Liver (tissue), 9 donors: ENCODE measurements around the gene VPS29. TPM values are rescaled to one million over a fixed set of nuclear protein-coding genes. Genes with fewer than 3 reads are reported as not detected.

Source experiments
- DNase-seq: peaks from one replicate; pipeline ENCODE4 v3.0.0-alpha.2; 2017; ENCODE audit warnings: low spot score
- H3K27ac ChIP-seq, 2 donors: one replicate each; pipeline ENCODE4 v1.7.0; 2013; ENCODE audit warnings: inconsistent platforms in 2 of 2, low read length in 2 of 2, control low read depth in 1 of 2, low read depth in 1 of 2, mild to moderate bottlenecking in 1 of 2
- H3K27me3 ChIP-seq, 4 donors: one replicate each; pipeline versions ENCODE4 v1.6.1 to v1.7.0; 2013; ENCODE audit warnings: low read length in 3 of 4, inconsistent platforms in 1 of 4, mild to moderate bottlenecking in 1 of 4, moderate library complexity in 1 of 4; ENCODE audit not compliant: control insufficient read depth in 4 of 4, insufficient read depth in 4 of 4
- H3K36me3 ChIP-seq, 4 donors: one replicate each; pipeline versions ENCODE4 v1.6.1 to v1.7.0; 2013; ENCODE audit warnings: low read length in 3 of 4, mild to moderate bottlenecking in 3 of 4, low read depth in 1 of 4, moderate library complexity in 1 of 4; ENCODE audit not compliant: control insufficient read depth in 4 of 4, insufficient read depth in 3 of 4
- H3K4me1 ChIP-seq, 4 donors: one replicate each; pipeline versions ENCODE4 v1.6.1 to v1.7.0; 2013; ENCODE audit warnings: low read length in 3 of 4, mild to moderate bottlenecking in 3 of 4, moderate library complexity in 1 of 4; ENCODE audit not compliant: control insufficient read depth in 4 of 4, insufficient read depth in 4 of 4
- H3K4me3 ChIP-seq, 3 donors: one replicate each; pipeline versions ENCODE4 v1.6.1 to v1.7.0; 2013; ENCODE audit warnings: low read length in 3 of 3, control low read depth in 1 of 3, low read depth in 1 of 3, mild to moderate bottlenecking in 1 of 3
- H3K9ac ChIP-seq, 2 donors: one replicate each; pipeline ENCODE4 v1.7.0; 2013; ENCODE audit warnings: low read length in 2 of 2, mild to moderate bottlenecking in 2 of 2, moderate library complexity in 2 of 2, control low read depth in 1 of 2, low read depth in 1 of 2
- H3K9me3 ChIP-seq, 4 donors: one replicate each; pipeline versions ENCODE4 v1.6.1 to v1.7.0; 2013; ENCODE audit warnings: low read length in 3 of 4; ENCODE audit not compliant: control insufficient read depth in 4 of 4
- EGR1 ChIP-seq, 2 donors: IDR thresholded peaks; 2 replicates each; pipeline ENCODE4 v1.6.1; 2016 to 2018; ENCODE audit warnings: antibody characterized with exemption in 2 of 2, low read depth in 2 of 2
- FOXA1 ChIP-seq: IDR thresholded peaks from 2 replicates; pipeline ENCODE4 v1.6.1; 2016; ENCODE audit warnings: antibody characterized with exemption
- GABPA ChIP-seq, 2 donors: IDR thresholded peaks in 1 of 2; conservative IDR thresholded peaks in 1 of 2; 2 replicates each; pipeline ENCODE4 v1.6.1; 2016; ENCODE audit warnings: antibody characterized with exemption in 2 of 2, mild to moderate bottlenecking in 1 of 2, moderate library complexity in 1 of 2
- HNF4A ChIP-seq, 2 donors: conservative IDR thresholded peaks; 2 replicates each; pipeline ENCODE4 v1.6.1; 2016; ENCODE audit warnings: antibody characterized with exemption in 2 of 2, mild to moderate bottlenecking in 2 of 2
- HNF4G ChIP-seq: IDR thresholded peaks from 2 replicates; pipeline ENCODE4 v1.6.1; 2016; ENCODE audit warnings: antibody characterized with exemption
- JUND ChIP-seq, 2 donors: IDR thresholded peaks; 2 replicates each; pipeline ENCODE4 v1.6.1; 2016; ENCODE audit warnings: antibody characterized with exemption in 2 of 2
- NR2F2 ChIP-seq: IDR thresholded peaks from 2 replicates; pipeline ENCODE4 v1.6.1; 2016; ENCODE audit warnings: antibody characterized with exemption
- RAD21 ChIP-seq, 2 donors: IDR thresholded peaks; 2 replicates each; pipeline ENCODE4 v1.6.1; 2016; ENCODE audit warnings: antibody characterized with exemption in 2 of 2, mild to moderate bottlenecking in 2 of 2
- RXRA ChIP-seq, 2 donors: IDR thresholded peaks; 2 replicates each; pipeline ENCODE4 v1.6.1; 2017 to 2018; ENCODE audit warnings: antibody characterized with exemption in 2 of 2, mild to moderate bottlenecking in 1 of 2
- SP1 ChIP-seq: IDR thresholded peaks from 2 replicates; pipeline ENCODE4 v1.6.1; 2018; ENCODE audit warnings: antibody characterized with exemption, mild to moderate bottlenecking
- TAF1 ChIP-seq: conservative IDR thresholded peaks from 2 replicates; pipeline ENCODE4 v1.6.1; 2016; ENCODE audit warnings: antibody characterized with exemption, mild to moderate bottlenecking
- YY1 ChIP-seq: IDR thresholded peaks from 2 replicates; pipeline ENCODE4 v1.6.1; 2016; ENCODE audit warnings: antibody characterized with exemption, mild to moderate bottlenecking
- WGBS: extraction: QIAGEN DNeasy Blood & Tissue Kit; methylation state at CpG from one replicate; pipeline ENCODE4 v1.1.7; 2013; 5-methylcytosine and 5-hydroxymethylcytosine counted together
- polyA plus RNA-seq, 2 donors: library from polyadenylated mRNA; stranded (reverse) in 1 of 2; unstranded in 1 of 2; fragments of 200-250 nt in 1 of 2; fragments of >200 nt in 1 of 2; fragmentation: Nextera tagmentation in 1 of 2; extraction: Ambion mirVana in 1 of 2; gene quantifications; one replicate each; pipeline versions ENCODE4 v1.2.1 to v1.2.3, GENCODE V29; 2013 to 2015
- total RNA-seq, 2 donors: library from RNA; depleted of rRNA; stranded (reverse); fragments of >200 nt; gene quantifications; one replicate each; pipeline ENCODE4 v1.2.3, GENCODE V29; 2014
- TF ChIP-seq, protein P1 (sequence below): IDR thresholded peaks from 2 replicates; pipeline ENCODE4 v1.6.1; 2016; ENCODE audit warnings: antibody characterized with exemption
- TF ChIP-seq, protein P2 (sequence below): fragments of 150-350 bp; IDR thresholded peaks from 2 replicates; pipeline ENCODE4 v1.5.1; 2017; ENCODE audit warnings: improper control_type of control experiment, low read depth, low read length; ENCODE audit not compliant: missing input control
- TF ChIP-seq, protein P3 (sequence below): IDR thresholded peaks from 2 replicates; pipeline ENCODE4 v1.6.1; 2016; ENCODE audit warnings: antibody characterized with exemption
- TF ChIP-seq, protein P4 (sequence below): IDR thresholded peaks from 2 replicates; pipeline ENCODE4 v1.6.1; 2016; ENCODE audit warnings: antibody characterized with exemption, mild to moderate bottlenecking
- TF ChIP-seq, protein P5 (sequence below): IDR thresholded peaks from 2 replicates; pipeline ENCODE4 v1.6.1; 2016; ENCODE audit warnings: antibody characterized with exemption
- donor health status: healthy.
- donor health status: healthy.
- donor health status: healthy.
- donor health status: healthy.
- donor health status: healthy.

The VPS29 gene
- total and polyA plus RNA-seq, 4 donors, result 48.0 to 170 (median 67.8) TPM

DNA sequence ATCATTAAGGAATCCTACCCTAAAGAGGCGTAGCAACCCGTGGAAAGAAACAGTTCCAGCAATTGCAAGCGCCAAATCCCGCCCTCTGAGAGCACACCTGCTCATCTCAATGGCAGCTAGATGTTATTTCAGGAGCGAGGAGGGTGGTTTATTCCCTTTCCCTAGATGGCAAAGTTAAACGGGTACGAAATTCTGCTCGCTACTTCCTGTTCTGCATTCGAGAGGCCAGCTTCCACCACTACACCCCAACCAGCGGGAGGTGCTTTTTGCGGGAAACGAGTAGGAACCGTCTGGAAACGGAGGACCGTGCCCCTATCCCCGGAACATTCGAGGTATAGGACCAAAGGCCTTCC, 536 bp downstream of the VPS29 start:
- Histone ChIP-seq H3K9ac (peak overlapping the region; percentile 9 to 89), H3K27me3 (no peaks in the 10 kb centered on the region), H3K4me1 (peaks cover 6 to 31% (median 25%) of the 10 kb centered on the region in 4 donors), H3K36me3 (no peaks in the 10 kb centered on the region), H3K27ac (peak overlapping the region; percentile 79 to 83), H3K9me3 (no peaks in the 10 kb centered on the region), H3K4me3 (peak overlapping the region; percentile 74 to 100 (median 81))
- under 1% methylated on average over 17 of the region's 17 CpGs for WGBS
- no peak for DNase-seq
- TF ChIP-seq EGR1 (IDR thresholded peaks at IDR 0.05; ENCODE audit: low read depth in 2 of 2) (peak in 1 of 2 donors; percentile 2), SP1 (no peak)
- TF ChIP-seq, protein P1, sequence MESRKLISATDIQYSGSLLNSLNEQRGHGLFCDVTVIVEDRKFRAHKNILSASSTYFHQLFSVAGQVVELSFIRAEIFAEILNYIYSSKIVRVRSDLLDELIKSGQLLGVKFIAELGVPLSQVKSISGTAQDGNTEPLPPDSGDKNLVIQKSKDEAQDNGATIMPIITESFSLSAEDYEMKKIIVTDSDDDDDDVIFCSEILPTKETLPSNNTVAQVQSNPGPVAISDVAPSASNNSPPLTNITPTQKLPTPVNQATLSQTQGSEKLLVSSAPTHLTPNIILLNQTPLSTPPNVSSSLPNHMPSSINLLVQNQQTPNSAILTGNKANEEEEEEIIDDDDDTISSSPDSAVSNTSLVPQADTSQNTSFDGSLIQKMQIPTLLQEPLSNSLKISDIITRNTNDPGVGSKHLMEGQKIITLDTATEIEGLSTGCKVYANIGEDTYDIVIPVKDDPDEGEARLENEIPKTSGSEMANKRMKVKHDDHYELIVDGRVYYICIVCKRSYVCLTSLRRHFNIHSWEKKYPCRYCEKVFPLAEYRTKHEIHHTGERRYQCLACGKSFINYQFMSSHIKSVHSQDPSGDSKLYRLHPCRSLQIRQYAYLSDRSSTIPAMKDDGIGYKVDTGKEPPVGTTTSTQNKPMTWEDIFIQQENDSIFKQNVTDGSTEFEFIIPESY, result no peak
- TF ChIP-seq, protein P2, sequence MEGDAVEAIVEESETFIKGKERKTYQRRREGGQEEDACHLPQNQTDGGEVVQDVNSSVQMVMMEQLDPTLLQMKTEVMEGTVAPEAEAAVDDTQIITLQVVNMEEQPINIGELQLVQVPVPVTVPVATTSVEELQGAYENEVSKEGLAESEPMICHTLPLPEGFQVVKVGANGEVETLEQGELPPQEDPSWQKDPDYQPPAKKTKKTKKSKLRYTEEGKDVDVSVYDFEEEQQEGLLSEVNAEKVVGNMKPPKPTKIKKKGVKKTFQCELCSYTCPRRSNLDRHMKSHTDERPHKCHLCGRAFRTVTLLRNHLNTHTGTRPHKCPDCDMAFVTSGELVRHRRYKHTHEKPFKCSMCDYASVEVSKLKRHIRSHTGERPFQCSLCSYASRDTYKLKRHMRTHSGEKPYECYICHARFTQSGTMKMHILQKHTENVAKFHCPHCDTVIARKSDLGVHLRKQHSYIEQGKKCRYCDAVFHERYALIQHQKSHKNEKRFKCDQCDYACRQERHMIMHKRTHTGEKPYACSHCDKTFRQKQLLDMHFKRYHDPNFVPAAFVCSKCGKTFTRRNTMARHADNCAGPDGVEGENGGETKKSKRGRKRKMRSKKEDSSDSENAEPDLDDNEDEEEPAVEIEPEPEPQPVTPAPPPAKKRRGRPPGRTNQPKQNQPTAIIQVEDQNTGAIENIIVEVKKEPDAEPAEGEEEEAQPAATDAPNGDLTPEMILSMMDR, result no peak
- TF ChIP-seq, protein P3, sequence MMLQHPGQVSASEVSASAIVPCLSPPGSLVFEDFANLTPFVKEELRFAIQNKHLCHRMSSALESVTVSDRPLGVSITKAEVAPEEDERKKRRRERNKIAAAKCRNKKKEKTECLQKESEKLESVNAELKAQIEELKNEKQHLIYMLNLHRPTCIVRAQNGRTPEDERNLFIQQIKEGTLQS, result no peak

DNA sequence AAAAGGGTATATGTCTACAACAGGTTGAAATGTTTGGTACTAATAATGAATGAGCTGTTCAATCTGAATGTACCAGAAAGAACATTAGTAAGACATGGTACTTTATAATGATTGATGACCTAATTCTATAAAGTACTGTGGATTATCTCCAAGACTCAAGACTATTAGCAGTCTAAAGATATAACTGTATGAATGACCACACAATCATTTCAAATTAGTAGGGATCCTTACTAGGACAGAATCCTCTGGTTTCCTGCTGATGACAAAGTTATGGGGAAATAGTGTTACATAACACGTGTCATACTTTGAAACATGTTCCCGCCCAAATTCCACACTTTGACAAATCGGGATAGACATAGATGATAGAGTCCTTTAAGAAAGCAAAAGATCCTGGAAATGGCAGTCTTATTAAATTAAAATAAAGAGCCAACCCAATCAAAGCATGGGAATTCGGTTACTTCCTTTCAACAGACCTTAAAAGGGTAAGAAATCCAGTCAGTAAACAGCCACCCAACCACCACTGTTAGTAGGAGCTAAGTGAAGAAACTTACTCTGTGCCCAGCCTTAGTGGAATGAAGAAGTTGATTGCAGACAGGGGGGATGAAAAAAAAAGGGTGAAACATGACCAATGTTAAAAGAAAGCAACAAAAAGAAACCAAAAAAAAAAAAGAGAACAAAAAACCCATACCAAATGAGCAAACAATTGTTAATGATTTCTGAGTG, 2.8 kb downstream of the VPS29 start:
- Histone ChIP-seq H3K9me3 (no peaks in the 10 kb centered on the region), H3K4me1 (peaks cover 6 to 31% (median 25%) of the 10 kb centered on the region in 4 donors), H3K9ac (no peak overlapping the region), H3K27ac (no peak overlapping the region), H3K36me3 (peaks cover 0 to 14% (median 8%) of the 10 kb centered on the region in 4 donors), H3K4me3 (no peak overlapping the region), H3K27me3 (no peaks in the 10 kb centered on the region)
- TF ChIP-seq RAD21 (IDR thresholded peaks at IDR 0.05) (no peak), TAF1 (no peak), NR2F2 (no peak), YY1 (no peak), GABPA (IDR thresholded peaks at IDR 0.05 in 1 of 2, conservative IDR thresholded peaks at IDR 0.05 in 1 of 2) (no peak), HNF4G (no peak), JUND (IDR thresholded peaks at IDR 0.05) (no peak), FOXA1 (no peak), RXRA (IDR thresholded peaks at IDR 0.05) (no peak), EGR1 (IDR thresholded peaks at IDR 0.05; ENCODE audit: low read depth in 2 of 2) (no peak), HNF4A (conservative IDR thresholded peaks at IDR 0.05) (no peak), SP1 (no peak)
- TF ChIP-seq, protein P4, sequence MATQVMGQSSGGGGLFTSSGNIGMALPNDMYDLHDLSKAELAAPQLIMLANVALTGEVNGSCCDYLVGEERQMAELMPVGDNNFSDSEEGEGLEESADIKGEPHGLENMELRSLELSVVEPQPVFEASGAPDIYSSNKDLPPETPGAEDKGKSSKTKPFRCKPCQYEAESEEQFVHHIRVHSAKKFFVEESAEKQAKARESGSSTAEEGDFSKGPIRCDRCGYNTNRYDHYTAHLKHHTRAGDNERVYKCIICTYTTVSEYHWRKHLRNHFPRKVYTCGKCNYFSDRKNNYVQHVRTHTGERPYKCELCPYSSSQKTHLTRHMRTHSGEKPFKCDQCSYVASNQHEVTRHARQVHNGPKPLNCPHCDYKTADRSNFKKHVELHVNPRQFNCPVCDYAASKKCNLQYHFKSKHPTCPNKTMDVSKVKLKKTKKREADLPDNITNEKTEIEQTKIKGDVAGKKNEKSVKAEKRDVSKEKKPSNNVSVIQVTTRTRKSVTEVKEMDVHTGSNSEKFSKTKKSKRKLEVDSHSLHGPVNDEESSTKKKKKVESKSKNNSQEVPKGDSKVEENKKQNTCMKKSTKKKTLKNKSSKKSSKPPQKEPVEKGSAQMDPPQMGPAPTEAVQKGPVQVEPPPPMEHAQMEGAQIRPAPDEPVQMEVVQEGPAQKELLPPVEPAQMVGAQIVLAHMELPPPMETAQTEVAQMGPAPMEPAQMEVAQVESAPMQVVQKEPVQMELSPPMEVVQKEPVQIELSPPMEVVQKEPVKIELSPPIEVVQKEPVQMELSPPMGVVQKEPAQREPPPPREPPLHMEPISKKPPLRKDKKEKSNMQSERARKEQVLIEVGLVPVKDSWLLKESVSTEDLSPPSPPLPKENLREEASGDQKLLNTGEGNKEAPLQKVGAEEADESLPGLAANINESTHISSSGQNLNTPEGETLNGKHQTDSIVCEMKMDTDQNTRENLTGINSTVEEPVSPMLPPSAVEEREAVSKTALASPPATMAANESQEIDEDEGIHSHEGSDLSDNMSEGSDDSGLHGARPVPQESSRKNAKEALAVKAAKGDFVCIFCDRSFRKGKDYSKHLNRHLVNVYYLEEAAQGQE, result no peak
- TF ChIP-seq, protein P5, sequence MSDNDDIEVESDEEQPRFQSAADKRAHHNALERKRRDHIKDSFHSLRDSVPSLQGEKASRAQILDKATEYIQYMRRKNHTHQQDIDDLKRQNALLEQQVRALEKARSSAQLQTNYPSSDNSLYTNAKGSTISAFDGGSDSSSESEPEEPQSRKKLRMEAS, result no peak
- TF ChIP-seq, protein P2, result no peak
- TF ChIP-seq, protein P3, result no peak
- no peak for DNase-seq
- 35% methylated on average over 4 of the region's 4 CpGs for WGBS
